GM10248 (cell line): ENCODE measurements around the gene CCDC33.

Experiments
- CTCF ChIA-PET: fragments of 300-600 bp; sonication (Branson Sonifier 250); formaldehyde crosslinking; extraction: SDS; loops from one replicate; lab custom pipeline; 2021; ENCODE audit warnings: antibody characterized with exemption; lab: Yijun Ruan, JAX
- POLR2A ChIA-PET: fragments of 350-650 bp; sonication (Branson Sonifier 250); formaldehyde crosslinking; extraction: SDS; loops from one replicate; lab custom pipeline; 2020; ENCODE audit warnings: antibody characterized with exemption; lab: Yijun Ruan, JAX
- DNase-seq: peaks from one replicate; pipeline ENCODE4 v3.0.0; 2012; ENCODE audit errors: extremely low spot score
- CTCF ChIP-seq: IDR thresholded peaks from 2 replicates; pipeline ENCODE4 v1.5.1; 2012; ENCODE audit warnings: mild to moderate bottlenecking, low read depth; ENCODE audit errors: extremely low read depth, missing control alignments, control extremely low read depth

The CCDC33 gene

DNA sequence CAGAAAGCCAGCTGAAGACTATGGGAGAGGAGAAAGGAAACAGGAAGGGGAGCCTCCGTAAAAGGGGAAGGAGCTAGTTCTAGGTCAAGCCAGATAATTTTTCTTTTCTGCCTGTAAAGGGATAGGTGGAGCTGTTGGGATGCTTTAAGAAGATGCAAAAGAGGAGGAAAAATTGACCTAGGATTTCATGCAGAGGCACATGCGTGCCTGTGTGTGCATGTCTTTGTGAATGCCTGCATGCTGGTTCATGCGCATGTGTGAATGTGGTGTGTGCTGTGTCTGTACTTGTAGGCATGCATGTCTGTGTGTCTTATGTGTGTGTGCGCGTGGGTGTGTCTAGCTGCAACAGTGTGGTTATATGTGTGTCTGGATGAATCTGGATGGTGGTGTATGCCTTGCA lies 27.3 kb downstream of the CCDC33 start:
- no peak for TF ChIP-seq CTCF
- POLR2A ChIA-PET, result no interaction called here
- DNase-seq, result no peak
- CTCF ChIA-PET, result interaction anchor here (1.4 kb wide), 1 partner anchor 57 kb away, joined by 3 read pairs; no protein-coding TSS in a partner anchor

DNA sequence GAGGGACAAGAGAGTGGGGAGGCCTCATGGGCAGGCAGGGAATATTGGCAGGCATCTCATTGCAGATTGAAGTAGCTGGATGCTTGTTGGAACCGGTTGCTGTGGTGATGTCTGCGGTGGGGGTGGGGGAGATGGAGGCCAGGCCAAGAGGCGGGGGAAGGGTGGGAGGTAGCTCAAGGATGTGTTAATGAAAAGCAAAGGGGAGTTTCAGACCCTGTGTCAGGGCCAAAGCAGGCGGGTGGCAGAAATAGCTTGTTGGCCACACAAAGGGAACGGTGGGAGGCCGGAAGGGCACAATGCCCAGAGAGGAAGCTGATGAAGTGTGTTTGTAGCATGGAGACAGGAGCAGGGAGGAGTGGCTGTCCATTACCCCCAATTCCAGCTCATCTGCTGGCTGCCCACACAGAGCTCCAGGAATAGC lies 28.0 kb downstream of the CCDC33 start:
- TF ChIP-seq CTCF, result no peak
- CTCF ChIA-PET, result interaction anchor here (1.4 to 1.9 kb wide), 4 partner anchors 13 to 40 kb away, joined by 3 to 5 read pairs (median 4); no protein-coding TSS in a partner anchor
- POLR2A ChIA-PET, result no interaction called here
- DNase-seq, result no peak

DNA sequence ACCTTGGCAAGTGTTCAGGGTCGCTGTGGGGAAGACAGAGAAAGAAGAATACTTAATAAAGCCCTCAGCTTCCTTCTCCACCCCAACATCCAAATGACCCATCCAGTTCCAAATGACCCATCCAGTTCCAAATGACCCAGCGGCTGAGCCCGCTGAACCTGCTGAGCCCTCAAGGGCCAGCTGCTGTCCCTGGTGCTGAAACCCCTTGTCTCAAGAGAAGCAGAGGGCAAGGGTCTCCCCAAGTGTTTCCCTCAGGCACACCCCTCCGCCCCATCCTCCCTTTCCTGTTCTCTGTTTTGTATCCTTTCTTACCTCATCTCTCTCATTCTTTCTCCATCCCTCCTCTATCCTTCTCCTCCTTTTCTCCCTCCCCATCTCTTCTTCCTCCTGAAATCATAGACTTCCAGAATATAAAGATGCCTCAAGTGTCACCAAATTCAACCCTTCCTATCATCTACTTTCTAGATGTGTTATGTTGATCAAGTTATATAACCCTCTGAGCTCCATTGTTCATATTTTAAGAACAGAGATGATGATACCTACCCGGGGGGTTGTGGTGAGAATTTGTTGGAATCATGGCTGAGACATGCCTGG lies 29.0 kb downstream of the CCDC33 start:
- no peak for DNase-seq
- CTCF ChIA-PET, result interaction anchor here (1.4 to 1.9 kb wide), 5 partner anchors 14 to 131 kb away, joined by 3 to 5 read pairs (median 4); no protein-coding TSS in a partner anchor
- POLR2A ChIA-PET, result no interaction called here
- no peak for TF ChIP-seq CTCF

GRCh38 chr15:74268020-74268419 lies 31.9 kb downstream of the CCDC33 start:
- no peak for DNase-seq
- no peak for TF ChIP-seq CTCF
- POLR2A ChIA-PET, result no interaction called here
- CTCF ChIA-PET, result no interaction called here

- TF ChIP-seq CTCF, result no peak
- ChIA-PET POLR2A (no interaction called here), CTCF (interaction anchor here (1.0 kb wide), 1 partner anchor 38 kb away, joined by 3 read pairs; no protein-coding TSS in a partner anchor)
Measured at GRCh38 chr15:74269362-74270035, 33.4 kb downstream of the CCDC33 start.

GRCh38 chr15:74270155-74270554 lies 34.0 kb downstream of the CCDC33 start:
- POLR2A ChIA-PET, result no interaction called here
- CTCF ChIA-PET, result no interaction called here
- no peak for DNase-seq
- no peak for TF ChIP-seq CTCF

More at GRCh38 chr15:74269362-74270035, 33.4 kb downstream of the CCDC33 start:
- DNase-seq, result no peak
